Adrenal gland (tissue), 12 donors: ENCODE measurements around the gene LXN. TPM values are rescaled to one million over a fixed set of nuclear protein-coding genes. Genes with fewer than 3 reads are reported as not detected.

Experiments used
- DNase-seq, 7 donors: peaks; one replicate each; pipeline ENCODE4 v3.0.0-alpha.2; 2019 to 2020
- H3K27ac ChIP-seq, 5 donors: fragments of 200-600 bp; sonication (generic) in 4 of 5; 1 replicate in 3 of 5; 2 replicates in 2 of 5; pipeline versions ENCODE4 v1.5.1 to v1.8.0; 2016 to 2020; ENCODE audit warnings: mild to moderate bottlenecking in 1 of 5
- H3K27me3 ChIP-seq: fragments of 200-600 bp; 2 replicates; pipeline ENCODE4 v1.8.0; 2021
- H3K36me3 ChIP-seq, 2 donors: fragments of 200-600 bp; replicated peaks in 1 of 2; 1 replicate in 1 of 2; 2 replicates in 1 of 2; pipeline versions ENCODE4 v1.5.1 to v1.8.0; 2018 to 2022
- H3K4me1 ChIP-seq, 2 donors: fragments of 200-600 bp; replicated peaks in 1 of 2; 1 replicate in 1 of 2; 2 replicates in 1 of 2; pipeline versions ENCODE4 v1.5.1 to v1.8.0; 2018 to 2021
- H3K4me3 ChIP-seq, 4 donors: fragments of 200-600 bp; sonication (generic) in 3 of 4; one replicate each; pipeline ENCODE4 v1.5.1; 2016 to 2018
- H3K9me3 ChIP-seq, 3 donors: fragments of 200-600 bp; sonication (generic) in 1 of 3; replicated peaks in 1 of 3; 1 replicate in 2 of 3; 2 replicates in 1 of 3; pipeline versions ENCODE4 v1.5.1 to v1.8.0; 2016 to 2021
- CTCF ChIP-seq, 6 experiments: fragments of 450-650 bp in 4 of 6; fragments of 200-600 bp in 2 of 6; sonication (generic) in 1 of 6; IDR thresholded peaks; 1 replicate in 5 of 6; 2 replicates in 1 of 6; pipeline versions ENCODE4 v1.5.1 to v1.8.0; 2016 to 2021; ENCODE audit warnings: antibody characterized with exemption in 6 of 6, mild to moderate bottlenecking in 2 of 6, moderate library complexity in 1 of 6
- POLR2A ChIP-seq, 2 donors: fragments of 450-650 bp; IDR thresholded peaks; one replicate each; pipeline ENCODE4 v1.6.1; 2017; ENCODE audit warnings: antibody characterized with exemption in 2 of 2, mild to moderate bottlenecking in 2 of 2, moderate library complexity in 1 of 2
- WGBS, 4 donors: extraction: QIAGEN DNeasy Blood & Tissue Kit in 2 of 4; methylation state at CpG; one replicate each; pipeline versions ENCODE4 v1.1.5 to v1.1.7; 2013 to 2017; 5-methylcytosine and 5-hydroxymethylcytosine counted together
- intact Hi-C, 2 donors: fragments of 100-400 bp; cut with DNase I; formaldehyde crosslinking; loops; one replicate each; pipeline versions ENCODE4 v1.14.1 to v1.15.0; 2022 to 2023
- polyA plus RNA-seq, 3 donors: library from polyadenylated mRNA; stranded (reverse); fragments of 200-250 nt in 2 of 3; fragments of 350-450 nt in 1 of 3; fragmentation: Illumina TruSeq in 1 of 3; extraction: RNeasy Lipid Tissue Mini Kit (QIAGEN cat#74804) in 1 of 3; gene quantifications; one replicate each; pipeline ENCODE4 v1.2.3, GENCODE V29; 2013 to 2014
- total RNA-seq, 9 donors: library from RNA; depleted of rRNA in 4 of 9; stranded (reverse); fragments of >200 nt in 4 of 9; fragments of 120-200 nt in 1 of 9; fragmentation: NEBNext Ultra II Directional in 1 of 9; extraction: Animal tissue kit (Norgen Biotek cat#: 25700) in 1 of 9; gene quantifications; one replicate each; pipeline versions ENCODE4 v1.1.0 to v1.2.4, GENCODE V29; 2013 to 2023
- donor health status: healthy with polysubstance abuse.
- donor health status: Bipolar disorder and iron deficiency.
- donor health status: DM: yes; HTN: yes; CAD: no.
- donor health status: DM: no; HTN: no; CAD: no.
- donor health status: DM: no; HTN: no; CAD: no.
- donor health status: DM: yes; HTN: yes; CAD: no.

The LXN gene
- total and polyA plus RNA-seq, 12 donors = 20.5 to 100 (median 50.9) TPM

GRCh38 chr3:158685159-158685558, 12.7 kb upstream of the LXN start:
- H3K4me3 ChIP-seq = no peak overlapping the region
- H3K27ac ChIP-seq = no peak overlapping the region
- no peak for TF ChIP-seq POLR2A (IDR thresholded peaks at IDR 0.05)
- TF ChIP-seq CTCF (IDR thresholded peaks at IDR 0.05) = no peak
- no peak for DNase-seq
- no peaks in the 10 kb centered on the region for H3K4me1 ChIP-seq
- intact Hi-C loops = no loop called here
- H3K36me3 ChIP-seq = peaks cover 0 to 10% of the 10 kb centered on the region in 2 donors
- no peaks in the 10 kb centered on the region for H3K9me3 ChIP-seq
- no peaks in the 10 kb centered on the region for H3K27me3 ChIP-seq
- WGBS, 4 donors = 86 to 98% (median 91%) methylated on average over 2 of the region's 2 CpGs

GRCh38 chr3:158683230-158683962, 10.9 kb upstream of the LXN start:
- Histone ChIP-seq H3K4me1 (no peaks in the 10 kb centered on the region), H3K27me3 (no peaks in the 10 kb centered on the region), H3K36me3 (peaks cover 0 to 10% of the 10 kb centered on the region in 2 donors), H3K9me3 (no peaks in the 10 kb centered on the region), H3K27ac (no peak overlapping the region), H3K4me3 (no peak overlapping the region)
- WGBS, 4 donors = 93 to 97% (median 94%) methylated on average over 5 of the region's 5 CpGs
- no peak for DNase-seq
- TF ChIP-seq CTCF (IDR thresholded peaks at IDR 0.05) (no peak), POLR2A (IDR thresholded peaks at IDR 0.05) (no peak)
- intact Hi-C loops = no loop called here

GRCh38 chr3:158680861-158681260, 8.4 kb upstream of the LXN start:
- WGBS, 4 donors = 85 to 95% (median 91%) methylated on average over 2 of the region's 2 CpGs
- TF ChIP-seq POLR2A (IDR thresholded peaks at IDR 0.05) = no peak
- no peak for TF ChIP-seq CTCF (IDR thresholded peaks at IDR 0.05)
- H3K9me3 ChIP-seq = no peaks in the 10 kb centered on the region
- H3K27ac ChIP-seq = no peak overlapping the region
- DNase-seq = no peak
- intact Hi-C loops = no loop called here
- H3K36me3 ChIP-seq = peaks cover 0 to 10% of the 10 kb centered on the region in 2 donors
- H3K4me3 ChIP-seq = no peak overlapping the region
- H3K4me1 ChIP-seq = no peaks in the 10 kb centered on the region
- no peaks in the 10 kb centered on the region for H3K27me3 ChIP-seq

GRCh38 chr3:158679547-158680000, 7.1 kb upstream of the LXN start:
- Histone ChIP-seq H3K27ac (no peak overlapping the region), H3K27me3 (no peaks in the 10 kb centered on the region), H3K4me3 (no peak overlapping the region), H3K36me3 (peaks cover 0 to 10% of the 10 kb centered on the region in 2 donors), H3K9me3 (no peaks in the 10 kb centered on the region), H3K4me1 (no peaks in the 10 kb centered on the region)
- intact Hi-C loops = loop anchor here (10.0 kb wide), 2 partner anchors 45 to 115 kb away; no protein-coding TSS in a partner anchor
- WGBS, 4 donors = 15 to 33% (median 20%) methylated on average over 1 of the region's 1 CpG
- DNase-seq = no peak
- TF ChIP-seq CTCF (IDR thresholded peaks at IDR 0.05) = no peak
- TF ChIP-seq POLR2A (IDR thresholded peaks at IDR 0.05) = no peak
